Right kidney (tissue), 1 donor: ENCODE measurements around the gene ABCA10.
"Not testable (repeated sequence)": the region's sequence is repeated elsewhere in the genome, so short reads cannot be mapped to it uniquely, and the experiment has no call there.

ENCODE experiments used
- DNase-seq: peaks from one replicate; pipeline ENCODE4 v3.0.0-alpha.2; 2016

ABCA10 gene

GRCh38 chr17:69230939-69231338, 2.3 kb upstream of the ABCA10 start:
- DNase-seq, result no peak

GRCh38 chr17:69228018-69228417, 606 bp downstream of the ABCA10 start:
- no peak for DNase-seq

- no peak for DNase-seq
Measured at GRCh38 chr17:69227541-69227940, 1.1 kb downstream of the ABCA10 start.

GRCh38 chr17:69223809-69224208, 4.8 kb downstream of the ABCA10 start:
- no peak for DNase-seq

GRCh38 chr17:69222707-69223258, 5.8 kb downstream of the ABCA10 start:
- DNase-seq, result no peak

- DNase-seq, result no peak
Measured at GRCh38 chr17:69220098-69220497, 8.5 kb downstream of the ABCA10 start.

GRCh38 chr17:69218986-69219385, 9.6 kb downstream of the ABCA10 start:
- DNase-seq, result no peak

GRCh38 chr17:69213059-69213813, 15.4 kb downstream of the ABCA10 start:
- DNase-seq, result no peak

- no peak for DNase-seq
Measured at GRCh38 chr17:69208640-69209039, 20.0 kb downstream of the ABCA10 start.

GRCh38 chr17:69207151-69207550, 21.5 kb downstream of the ABCA10 start:
- no peak for DNase-seq

GRCh38 chr17:69198238-69198637, 30.4 kb downstream of the ABCA10 start:
- DNase-seq, result no peak

- not testable (repeated sequence) for DNase-seq
Measured at GRCh38 chr17:69196105-69196653, 32.4 kb downstream of the ABCA10 start.

GRCh38 chr17:69192754-69193153, 35.9 kb downstream of the ABCA10 start:
- DNase-seq, result no peak

GRCh38 chr17:69188796-69189195, 39.8 kb downstream of the ABCA10 start:
- no peak for DNase-seq

- no peak for DNase-seq
Measured at GRCh38 chr17:69188064-69188463, 40.6 kb downstream of the ABCA10 start.

- DNase-seq, result no peak
Measured at GRCh38 chr17:69187294-69187693, 41.3 kb downstream of the ABCA10 start.

GRCh38 chr17:69179227-69179952, 49.2 kb downstream of the ABCA10 start:
- DNase-seq, result no peak

GRCh38 chr17:69176457-69176795, 52.2 kb downstream of the ABCA10 start:
- no peak for DNase-seq

GRCh38 chr17:69175625-69176456, 52.8 kb downstream of the ABCA10 start:
- DNase-seq, result no peak

GRCh38 chr17:69175262-69175624, 53.4 kb downstream of the ABCA10 start:
- no peak for DNase-seq

GRCh38 chr17:69173118-69173517, 55.5 kb downstream of the ABCA10 start:
- no peak for DNase-seq

GRCh38 chr17:69170377-69170776, 58.2 kb downstream of the ABCA10 start:
- no peak for DNase-seq

- not testable (repeated sequence) for DNase-seq
Measured at GRCh38 chr17:69168642-69169041, 60.0 kb downstream of the ABCA10 start.
